ENCODE results near the gene FCGR3B. TPM values are rescaled to one million over a fixed set of nuclear protein-coding genes. Genes with fewer than 3 reads are reported as not detected.
"Not testable (repeated sequence)": the region's sequence is repeated elsewhere in the genome, so short reads cannot be mapped to it uniquely, and the experiment has no call there.

Gene FCGR3B
- total and polyA plus RNA-seq, 2 donors (not counting 1 experiment from before 2014, with no cell fraction given) = 0.13 TPM; not detected in 1

DNA sequence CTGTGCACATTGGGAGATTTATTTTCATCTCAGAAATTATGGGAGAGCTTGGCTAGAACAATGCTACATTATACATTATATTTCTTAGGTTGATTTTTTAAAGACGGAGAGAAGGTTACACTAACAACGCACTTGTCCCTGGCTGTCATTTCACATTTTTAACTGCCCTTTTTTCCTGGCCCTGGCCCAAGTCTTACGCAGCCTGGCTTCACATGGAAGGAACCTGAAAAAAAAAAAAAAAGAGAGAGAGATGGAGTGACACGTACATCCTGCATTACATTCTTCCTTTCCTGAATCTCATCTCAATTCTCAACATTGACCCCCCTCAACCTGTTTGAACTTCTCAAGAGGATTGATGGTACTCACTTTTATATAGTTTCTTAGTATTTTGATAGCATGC, 20.8 kb downstream of the FCGR3B start:
- H3K4me3 ChIP-seq (ENCODE audit: control extremely low read depth in 1 of 5, extremely low read depth in 1 of 5, insufficient read depth in 1 of 5, low read depth in 2 of 5, low read length in 4 of 5); H4K20me1 ChIP-seq (ENCODE audit: control insufficient read depth, insufficient read depth, low read length, poor library complexity, severe bottlenecking); H3K4me2 ChIP-seq (replicated peaks; ENCODE audit: low read depth, low read length, poor library complexity, severe bottlenecking); H3K27me3 Mint-ChIP-seq; H3K27me3 ChIP-seq (replicated peaks in 1 of 4; ENCODE audit: control extremely low read depth in 1 of 4, control insufficient read depth in 3 of 4, insufficient read depth in 4 of 4, low read length in 3 of 4); H3K4me1 ChIP-seq (ENCODE audit: control insufficient read depth in 2 of 2, insufficient read depth in 2 of 2, low read length in 2 of 2); CTCF ChIA-PET; DNase-seq; H3K9me3 ChIP-seq (ENCODE audit: control extremely low read depth in 1 of 3, control insufficient read depth in 2 of 3, insufficient read depth in 1 of 3, low read length in 2 of 3); H3K9me3 Mint-ChIP-seq (ENCODE audit: insufficient read depth); POLR2A ChIA-PET; H3K36me3 ChIP-seq (replicated peaks in 1 of 2; ENCODE audit: control extremely low read depth in 1 of 2, control insufficient read depth in 1 of 2, extremely low read depth in 1 of 2, insufficient read depth in 2 of 2, low read length in 1 of 2); H3K27ac ChIP-seq (ENCODE audit: low read length in 2 of 2); H2AFZ ChIP-seq (ENCODE audit: insufficient read depth, low read depth, low read length, poor library complexity, severe bottlenecking); H3K9ac ChIP-seq (ENCODE audit: low read length); ATAC-seq (ENCODE audit: low read depth); intact Hi-C loops (cut with micrococcal nuclease); H3K79me2 ChIP-seq (ENCODE audit: control insufficient read depth, insufficient read depth, low read length); H3K4me3 Mint-ChIP-seq: not testable (repeated sequence)
- H3K4me1 Mint-ChIP-seq = peaks cover 16% of the 10 kb centered on the region
- peak overlapping the region; percentile 41 for H3K27ac Mint-ChIP-seq
- no CpG with 5 or more reads among the region's 4 CpGs for WGBS (ENCODE audit: insufficient coverage)

DNA sequence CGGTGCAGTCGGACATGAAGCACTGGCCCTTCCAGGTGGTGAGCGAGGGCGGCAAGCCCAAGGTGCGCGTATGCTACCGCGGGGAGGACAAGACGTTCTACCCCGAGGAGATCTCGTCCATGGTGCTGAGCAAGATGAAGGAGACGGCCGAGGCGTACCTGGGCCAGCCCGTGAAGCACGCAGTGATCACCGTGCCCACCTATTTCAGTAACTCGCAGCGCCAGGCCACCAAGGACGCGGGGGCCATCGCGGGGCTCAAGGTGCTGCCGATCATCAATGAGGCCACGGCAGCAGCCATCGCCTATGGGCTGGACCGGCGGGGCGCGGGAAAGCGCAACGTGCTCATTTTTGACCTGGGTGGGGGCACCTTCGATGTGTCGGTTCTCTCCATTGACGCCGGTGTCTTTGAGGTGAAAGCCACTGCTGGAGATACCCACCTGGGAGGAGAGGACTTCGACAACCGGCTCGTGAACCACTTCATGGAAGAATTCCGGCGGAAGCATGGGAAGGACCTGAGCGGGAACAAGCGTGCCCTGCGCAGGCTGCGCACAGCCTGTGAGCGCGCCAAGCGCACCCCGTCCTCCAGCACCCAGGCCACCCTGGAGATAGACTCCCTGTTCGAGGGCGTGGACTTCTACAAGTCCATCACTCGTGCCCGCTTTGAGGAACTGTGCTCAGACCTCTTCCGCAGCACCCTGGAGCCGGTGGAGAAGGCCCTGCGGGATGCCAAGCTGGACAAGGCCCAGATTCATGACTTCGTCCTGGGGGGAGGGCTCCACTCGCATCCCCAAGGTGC, 24.2 kb downstream of the FCGR3B start:
- ATAC-seq (ENCODE audit: low read depth) = peak; percentile 42
- H3K9me3 ChIP-seq (ENCODE audit: control extremely low read depth in 1 of 3, control insufficient read depth in 2 of 3, insufficient read depth in 1 of 3, low read length in 2 of 3); H3K27ac Mint-ChIP-seq: not testable (repeated sequence)

DNA sequence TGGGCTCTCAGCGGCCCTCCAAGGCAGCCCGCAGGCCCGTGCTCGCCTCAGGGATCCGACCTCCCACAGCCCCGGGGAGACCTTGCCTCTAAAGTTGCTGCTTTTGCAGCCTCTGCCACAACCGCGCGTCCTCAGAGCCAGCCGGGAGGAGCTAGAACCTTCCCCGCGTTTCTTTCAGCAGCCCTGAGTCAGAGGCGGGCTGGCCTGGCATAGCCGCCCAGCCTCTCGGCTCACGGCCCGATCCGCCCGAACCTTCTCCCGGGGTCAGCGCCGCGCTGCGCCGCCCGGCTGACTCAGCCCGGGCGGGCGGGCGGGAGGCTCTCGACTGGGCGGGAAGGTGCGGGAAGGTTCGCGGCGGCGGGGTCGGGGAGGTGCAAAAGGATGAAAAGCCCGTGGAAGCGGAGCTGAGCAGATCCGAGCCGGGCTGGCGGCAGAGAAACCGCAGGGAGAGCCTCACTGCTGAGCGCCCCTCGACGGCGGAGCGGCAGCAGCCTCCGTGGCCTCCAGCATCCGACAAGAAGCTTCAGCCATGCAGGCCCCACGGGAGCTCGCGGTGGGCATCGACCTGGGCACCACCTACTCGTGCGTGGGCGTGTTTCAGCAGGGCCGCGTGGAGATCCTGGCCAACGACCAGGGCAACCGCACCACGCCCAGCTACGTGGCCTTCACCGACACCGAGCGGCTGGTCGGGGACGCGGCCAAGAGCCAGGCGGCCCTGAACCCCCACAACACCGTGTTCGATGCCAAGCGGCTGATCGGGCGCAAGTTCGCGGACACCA, 25.0 kb downstream of the FCGR3B start:
- CTCF ChIA-PET; H3K4me1 Mint-ChIP-seq; H3K27ac ChIP-seq (ENCODE audit: low read length in 2 of 2); H3K4me3 Mint-ChIP-seq; H3K27me3 Mint-ChIP-seq; H3K27me3 ChIP-seq (replicated peaks in 1 of 4; ENCODE audit: control extremely low read depth in 1 of 4, control insufficient read depth in 3 of 4, insufficient read depth in 4 of 4, low read length in 3 of 4); H3K36me3 ChIP-seq (replicated peaks in 1 of 2; ENCODE audit: control extremely low read depth in 1 of 2, control insufficient read depth in 1 of 2, extremely low read depth in 1 of 2, insufficient read depth in 2 of 2, low read length in 1 of 2); POLR2A ChIA-PET; H3K9me3 ChIP-seq (ENCODE audit: control extremely low read depth in 1 of 3, control insufficient read depth in 2 of 3, insufficient read depth in 1 of 3, low read length in 2 of 3); H4K20me1 ChIP-seq (ENCODE audit: control insufficient read depth, insufficient read depth, low read length, poor library complexity, severe bottlenecking); H3K27ac Mint-ChIP-seq; H3K4me1 ChIP-seq (ENCODE audit: control insufficient read depth in 2 of 2, insufficient read depth in 2 of 2, low read length in 2 of 2); H3K4me3 ChIP-seq (ENCODE audit: control extremely low read depth in 1 of 5, extremely low read depth in 1 of 5, insufficient read depth in 1 of 5, low read depth in 2 of 5, low read length in 4 of 5); intact Hi-C loops (cut with micrococcal nuclease); H3K79me2 ChIP-seq (ENCODE audit: control insufficient read depth, insufficient read depth, low read length); H3K9me3 Mint-ChIP-seq (ENCODE audit: insufficient read depth); H3K9ac ChIP-seq (ENCODE audit: low read length); DNase-seq; H3K4me2 ChIP-seq (replicated peaks; ENCODE audit: low read depth, low read length, poor library complexity, severe bottlenecking); H2AFZ ChIP-seq (ENCODE audit: insufficient read depth, low read depth, low read length, poor library complexity, severe bottlenecking): not testable (repeated sequence)
- 53% methylated on average over 44 of the region's 78 CpGs for WGBS (ENCODE audit: insufficient coverage)
- ATAC-seq (ENCODE audit: low read depth) = peak; percentile 75

More for the DNA sequence above, 24.2 kb downstream of the FCGR3B start:
- H2AFZ ChIP-seq (ENCODE audit: insufficient read depth, low read depth, low read length, poor library complexity, severe bottlenecking); H3K36me3 ChIP-seq (replicated peaks in 1 of 2; ENCODE audit: control extremely low read depth in 1 of 2, control insufficient read depth in 1 of 2, extremely low read depth in 1 of 2, insufficient read depth in 2 of 2, low read length in 1 of 2); intact Hi-C loops (cut with micrococcal nuclease); H3K27ac ChIP-seq (ENCODE audit: low read length in 2 of 2); H3K27me3 ChIP-seq (replicated peaks in 1 of 4; ENCODE audit: control extremely low read depth in 1 of 4, control insufficient read depth in 3 of 4, insufficient read depth in 4 of 4, low read length in 3 of 4); H3K4me1 ChIP-seq (ENCODE audit: control insufficient read depth in 2 of 2, insufficient read depth in 2 of 2, low read length in 2 of 2); H3K4me1 Mint-ChIP-seq; H3K27me3 Mint-ChIP-seq; H3K79me2 ChIP-seq (ENCODE audit: control insufficient read depth, insufficient read depth, low read length); H4K20me1 ChIP-seq (ENCODE audit: control insufficient read depth, insufficient read depth, low read length, poor library complexity, severe bottlenecking); H3K9me3 Mint-ChIP-seq (ENCODE audit: insufficient read depth); H3K4me2 ChIP-seq (replicated peaks; ENCODE audit: low read depth, low read length, poor library complexity, severe bottlenecking); CTCF ChIA-PET; H3K4me3 ChIP-seq (ENCODE audit: control extremely low read depth in 1 of 5, extremely low read depth in 1 of 5, insufficient read depth in 1 of 5, low read depth in 2 of 5, low read length in 4 of 5); H3K4me3 Mint-ChIP-seq; POLR2A ChIA-PET; H3K9ac ChIP-seq (ENCODE audit: low read length); DNase-seq: not testable (repeated sequence)
- WGBS (ENCODE audit: insufficient coverage) = 94% methylated on average over 35 of the region's 58 CpGs

GRCh38 chr1:161605024-161605423, 26.0 kb downstream of the FCGR3B start:
- intact Hi-C loops (cut with micrococcal nuclease); DNase-seq; H3K4me2 ChIP-seq (replicated peaks; ENCODE audit: low read depth, low read length, poor library complexity, severe bottlenecking); H2AFZ ChIP-seq (ENCODE audit: insufficient read depth, low read depth, low read length, poor library complexity, severe bottlenecking); CTCF ChIA-PET; H3K4me3 ChIP-seq (ENCODE audit: control extremely low read depth in 1 of 5, extremely low read depth in 1 of 5, insufficient read depth in 1 of 5, low read depth in 2 of 5, low read length in 4 of 5); ATAC-seq (ENCODE audit: low read depth); H3K27ac ChIP-seq (ENCODE audit: low read length in 2 of 2); H3K4me1 ChIP-seq (ENCODE audit: control insufficient read depth in 2 of 2, insufficient read depth in 2 of 2, low read length in 2 of 2); H3K9me3 Mint-ChIP-seq (ENCODE audit: insufficient read depth); H3K9me3 ChIP-seq (ENCODE audit: control extremely low read depth in 1 of 3, control insufficient read depth in 2 of 3, insufficient read depth in 1 of 3, low read length in 2 of 3); H3K4me1 Mint-ChIP-seq; H4K20me1 ChIP-seq (ENCODE audit: control insufficient read depth, insufficient read depth, low read length, poor library complexity, severe bottlenecking); H3K4me3 Mint-ChIP-seq; H3K27me3 ChIP-seq (replicated peaks in 1 of 4; ENCODE audit: control extremely low read depth in 1 of 4, control insufficient read depth in 3 of 4, insufficient read depth in 4 of 4, low read length in 3 of 4); POLR2A ChIA-PET; H3K27ac Mint-ChIP-seq; H3K36me3 ChIP-seq (replicated peaks in 1 of 2; ENCODE audit: control extremely low read depth in 1 of 2, control insufficient read depth in 1 of 2, extremely low read depth in 1 of 2, insufficient read depth in 2 of 2, low read length in 1 of 2); H3K9ac ChIP-seq (ENCODE audit: low read length); H3K79me2 ChIP-seq (ENCODE audit: control insufficient read depth, insufficient read depth, low read length); H3K27me3 Mint-ChIP-seq: not testable (repeated sequence)
- WGBS (ENCODE audit: insufficient coverage) = 98% methylated on average over 8 of the region's 12 CpGs
